Measurements from ENCODE around the gene FH. TPM values are rescaled to one million over a fixed set of nuclear protein-coding genes. Genes with fewer than 3 reads are reported as not detected.

The FH gene
- total and polyA plus RNA-seq, 2 of the 13 experiments (the other 11 are each of a cell fraction or from before 2014, with no cell fraction given), result 39.2 to 152 TPM

DNA sequence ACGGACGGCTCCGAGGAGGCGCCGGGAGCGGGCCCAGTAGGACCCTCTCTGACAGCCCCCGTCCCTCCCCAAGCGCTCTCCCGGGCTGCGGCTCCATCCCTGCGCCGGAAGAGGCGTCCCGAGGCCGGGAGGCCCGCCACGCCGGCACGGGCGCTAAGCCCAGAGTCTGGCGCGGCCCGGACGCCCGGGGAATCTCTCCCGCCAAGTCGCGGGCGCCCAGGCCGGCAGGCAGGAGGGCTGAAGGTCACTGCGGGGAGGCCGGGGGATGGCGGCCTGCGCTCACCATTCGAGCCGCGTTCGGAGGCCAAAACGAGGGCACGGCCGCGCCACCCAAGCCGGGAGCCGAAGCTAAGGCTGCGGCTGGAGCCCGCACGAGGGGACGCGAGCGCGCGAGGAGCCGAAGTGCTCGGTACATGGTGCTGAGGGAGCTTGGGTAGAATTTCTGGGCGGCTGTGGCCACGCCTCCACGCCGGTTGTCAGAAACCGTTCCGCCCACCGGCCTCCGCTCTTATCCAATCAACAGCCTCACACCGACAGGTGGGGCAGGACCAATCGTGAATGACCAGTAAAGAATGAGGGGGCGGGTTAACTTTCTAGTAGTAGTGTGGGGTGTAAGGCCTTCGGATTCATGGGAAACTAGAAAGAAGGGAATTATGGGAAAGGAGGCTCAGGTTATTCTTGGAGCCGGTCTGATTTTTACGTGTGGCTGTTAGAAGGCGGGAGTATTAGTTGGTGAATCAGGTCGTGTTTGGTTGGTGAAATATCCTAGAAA is at the start of gene FH (continued):
- TF ChIP-seq TCF12 (IDR thresholded peaks at IDR 0.05), result no peak
- TF ChIP-seq TCF12 (CRISPR knock-in tag; IDR thresholded peaks at IDR 0.05), result no peak
- TF ChIP-seq NFRKB (IDR thresholded peaks at IDR 0.05), result no peak
- peak; percentile 87 for TF ChIP-seq SP2 (CRISPR knock-in tag; IDR thresholded peaks at IDR 0.05)
- TF ChIP-seq SIX4 (CRISPR knock-in tag; IDR thresholded peaks at IDR 0.05), result peak; percentile 20; the same call in 1 of the 2 replicates
- TF ChIP-seq KLF11 (CRISPR knock-in tag; IDR thresholded peaks at IDR 0.05), result no peak
- TF ChIP-seq FOSL2 (CRISPR knock-in tag; IDR thresholded peaks at IDR 0.05), result 0 out of 2 replicates have a peak, but pooled peaks have one; percentile 20
- no peak for TF ChIP-seq ZNF317 (CRISPR knock-in tag; IDR thresholded peaks at IDR 0.05)
- TF ChIP-seq, protein P1, sequence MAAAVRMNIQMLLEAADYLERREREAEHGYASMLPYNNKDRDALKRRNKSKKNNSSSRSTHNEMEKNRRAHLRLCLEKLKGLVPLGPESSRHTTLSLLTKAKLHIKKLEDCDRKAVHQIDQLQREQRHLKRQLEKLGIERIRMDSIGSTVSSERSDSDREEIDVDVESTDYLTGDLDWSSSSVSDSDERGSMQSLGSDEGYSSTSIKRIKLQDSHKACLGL (CRISPR knock-in tag; IDR thresholded peaks at IDR 0.05), result peak; percentile 73
- peak; percentile 78; the same call in 1 of the 2 replicates for TF ChIP-seq ZNF567 (CRISPR knock-in tag; IDR thresholded peaks at IDR 0.05; ENCODE audit: borderline replicate concordance)
- no peak for TF ChIP-seq NFATC3 (CRISPR knock-in tag; IDR thresholded peaks at IDR 0.05)
- TF ChIP-seq SIX1 (CRISPR knock-in tag; IDR thresholded peaks at IDR 0.05; ENCODE audit: borderline replicate concordance), result peak; percentile 7; the same call in 1 of the 2 replicates
- no peak for TF ChIP-seq SOX6 (IDR thresholded peaks at IDR 0.05)
- no peak; the same call in 1 of the 2 replicates for TF ChIP-seq SOX6 (CRISPR knock-in tag; IDR thresholded peaks at IDR 0.05)
- TF ChIP-seq POLR2A (IDR thresholded peaks at IDR 0.05; ENCODE audit: insufficient read depth in 1 of 2, low read depth in 2 of 2, low read length in 2 of 2), result peak; percentile 84 to 95
- TF ChIP-seq, protein P2, sequence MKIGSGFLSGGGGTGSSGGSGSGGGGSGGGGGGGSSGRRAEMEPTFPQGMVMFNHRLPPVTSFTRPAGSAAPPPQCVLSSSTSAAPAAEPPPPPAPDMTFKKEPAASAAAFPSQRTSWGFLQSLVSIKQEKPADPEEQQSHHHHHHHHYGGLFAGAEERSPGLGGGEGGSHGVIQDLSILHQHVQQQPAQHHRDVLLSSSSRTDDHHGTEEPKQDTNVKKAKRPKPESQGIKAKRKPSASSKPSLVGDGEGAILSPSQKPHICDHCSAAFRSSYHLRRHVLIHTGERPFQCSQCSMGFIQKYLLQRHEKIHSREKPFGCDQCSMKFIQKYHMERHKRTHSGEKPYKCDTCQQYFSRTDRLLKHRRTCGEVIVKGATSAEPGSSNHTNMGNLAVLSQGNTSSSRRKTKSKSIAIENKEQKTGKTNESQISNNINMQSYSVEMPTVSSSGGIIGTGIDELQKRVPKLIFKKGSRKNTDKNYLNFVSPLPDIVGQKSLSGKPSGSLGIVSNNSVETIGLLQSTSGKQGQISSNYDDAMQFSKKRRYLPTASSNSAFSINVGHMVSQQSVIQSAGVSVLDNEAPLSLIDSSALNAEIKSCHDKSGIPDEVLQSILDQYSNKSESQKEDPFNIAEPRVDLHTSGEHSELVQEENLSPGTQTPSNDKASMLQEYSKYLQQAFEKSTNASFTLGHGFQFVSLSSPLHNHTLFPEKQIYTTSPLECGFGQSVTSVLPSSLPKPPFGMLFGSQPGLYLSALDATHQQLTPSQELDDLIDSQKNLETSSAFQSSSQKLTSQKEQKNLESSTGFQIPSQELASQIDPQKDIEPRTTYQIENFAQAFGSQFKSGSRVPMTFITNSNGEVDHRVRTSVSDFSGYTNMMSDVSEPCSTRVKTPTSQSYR (CRISPR knock-in tag; IDR thresholded peaks at IDR 0.05; ENCODE audit: borderline replicate concordance), result no peak
- TF ChIP-seq HOXD1 (CRISPR knock-in tag; IDR thresholded peaks at IDR 0.05), result no peak
- no peak for TF ChIP-seq ZNF382 (CRISPR knock-in tag; IDR thresholded peaks at IDR 0.05; ENCODE audit: borderline replicate concordance)
- TF ChIP-seq, protein P3, sequence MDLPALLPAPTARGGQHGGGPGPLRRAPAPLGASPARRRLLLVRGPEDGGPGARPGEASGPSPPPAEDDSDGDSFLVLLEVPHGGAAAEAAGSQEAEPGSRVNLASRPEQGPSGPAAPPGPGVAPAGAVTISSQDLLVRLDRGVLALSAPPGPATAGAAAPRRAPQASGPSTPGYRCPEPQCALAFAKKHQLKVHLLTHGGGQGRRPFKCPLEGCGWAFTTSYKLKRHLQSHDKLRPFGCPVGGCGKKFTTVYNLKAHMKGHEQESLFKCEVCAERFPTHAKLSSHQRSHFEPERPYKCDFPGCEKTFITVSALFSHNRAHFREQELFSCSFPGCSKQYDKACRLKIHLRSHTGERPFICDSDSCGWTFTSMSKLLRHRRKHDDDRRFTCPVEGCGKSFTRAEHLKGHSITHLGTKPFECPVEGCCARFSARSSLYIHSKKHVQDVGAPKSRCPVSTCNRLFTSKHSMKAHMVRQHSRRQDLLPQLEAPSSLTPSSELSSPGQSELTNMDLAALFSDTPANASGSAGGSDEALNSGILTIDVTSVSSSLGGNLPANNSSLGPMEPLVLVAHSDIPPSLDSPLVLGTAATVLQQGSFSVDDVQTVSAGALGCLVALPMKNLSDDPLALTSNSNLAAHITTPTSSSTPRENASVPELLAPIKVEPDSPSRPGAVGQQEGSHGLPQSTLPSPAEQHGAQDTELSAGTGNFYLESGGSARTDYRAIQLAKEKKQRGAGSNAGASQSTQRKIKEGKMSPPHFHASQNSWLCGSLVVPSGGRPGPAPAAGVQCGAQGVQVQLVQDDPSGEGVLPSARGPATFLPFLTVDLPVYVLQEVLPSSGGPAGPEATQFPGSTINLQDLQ (CRISPR knock-in tag; IDR thresholded peaks at IDR 0.05), result no peak
- no peak for TF ChIP-seq MAF1 (CRISPR knock-in tag; IDR thresholded peaks at IDR 0.05; ENCODE audit: borderline replicate concordance)
- no peak for TF ChIP-seq ZNF577 (CRISPR knock-in tag; IDR thresholded peaks at IDR 0.05; ENCODE audit: borderline replicate concordance, low read depth)
- TF ChIP-seq SIN3B (IDR thresholded peaks at IDR 0.05; ENCODE audit: low read length), result no peak
- TF ChIP-seq ZNF367 (CRISPR knock-in tag; IDR thresholded peaks at IDR 0.05; ENCODE audit: borderline replicate concordance), result no peak
- peak; percentile 74 for TF ChIP-seq KAT8 (CRISPR knock-in tag; IDR thresholded peaks at IDR 0.05)
- peak; percentile 24; the same call in 1 of the 2 replicates for TF ChIP-seq EED (CRISPR knock-in tag; IDR thresholded peaks at IDR 0.05)
- no peak for TF ChIP-seq HOXA9 (CRISPR knock-in tag; IDR thresholded peaks at IDR 0.05; ENCODE audit: borderline replicate concordance)
- TF ChIP-seq KMT2B (CRISPR knock-in tag; IDR thresholded peaks at IDR 0.05), result peak; percentile 86
